GM12892 (cell line): ENCODE measurements around the gene TGFBR2.

Experiments used
- POLR2A ChIP-seq: IDR thresholded peaks from 2 replicates; pipeline ENCODE4 v1.6.1; 2011; ENCODE audit warnings: low read depth, low read length, control low read depth
- POLR2AphosphoS5 ChIP-seq: IDR thresholded peaks from 2 replicates; pipeline ENCODE4 v1.6.1; 2011; ENCODE audit warnings: low read depth, low read length, control low read depth
- TAF1 ChIP-seq: IDR thresholded peaks from 2 replicates; pipeline ENCODE4 v1.6.1; 2011; ENCODE audit warnings: low read depth, mild to moderate bottlenecking, control low read depth, low read length, borderline replicate concordance

DNA sequence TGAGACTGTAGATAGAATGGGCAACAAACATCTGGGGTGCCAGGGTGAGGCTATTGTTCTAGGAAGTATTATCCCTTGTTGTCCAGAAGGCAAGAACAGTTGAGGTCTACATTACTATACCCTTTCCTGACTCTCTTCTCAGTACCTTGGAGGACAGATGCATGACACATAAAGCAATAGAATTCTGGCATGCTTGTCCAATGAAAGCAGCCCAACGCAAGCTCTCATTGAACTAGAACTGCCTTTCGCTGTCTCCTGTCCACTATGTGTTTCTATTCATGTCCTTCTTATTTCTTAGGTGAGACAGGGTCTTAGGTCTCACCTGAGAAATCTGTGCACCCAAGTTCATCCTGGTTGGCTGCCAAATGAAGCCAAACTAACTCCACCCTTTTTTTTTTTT is 68.6 kb downstream of the TGFBR2 start:
- TF ChIP-seq POLR2AphosphoS5 (no peak), POLR2A (no peak), TAF1 (no peak)
